ENCODE results near the gene MGMT. TPM values are rescaled to one million over a fixed set of nuclear protein-coding genes. Genes with fewer than 3 reads are reported as not detected.

MGMT gene
- total RNA-seq, 1 donor from 2014 or later, result 22.7 TPM

DNA sequence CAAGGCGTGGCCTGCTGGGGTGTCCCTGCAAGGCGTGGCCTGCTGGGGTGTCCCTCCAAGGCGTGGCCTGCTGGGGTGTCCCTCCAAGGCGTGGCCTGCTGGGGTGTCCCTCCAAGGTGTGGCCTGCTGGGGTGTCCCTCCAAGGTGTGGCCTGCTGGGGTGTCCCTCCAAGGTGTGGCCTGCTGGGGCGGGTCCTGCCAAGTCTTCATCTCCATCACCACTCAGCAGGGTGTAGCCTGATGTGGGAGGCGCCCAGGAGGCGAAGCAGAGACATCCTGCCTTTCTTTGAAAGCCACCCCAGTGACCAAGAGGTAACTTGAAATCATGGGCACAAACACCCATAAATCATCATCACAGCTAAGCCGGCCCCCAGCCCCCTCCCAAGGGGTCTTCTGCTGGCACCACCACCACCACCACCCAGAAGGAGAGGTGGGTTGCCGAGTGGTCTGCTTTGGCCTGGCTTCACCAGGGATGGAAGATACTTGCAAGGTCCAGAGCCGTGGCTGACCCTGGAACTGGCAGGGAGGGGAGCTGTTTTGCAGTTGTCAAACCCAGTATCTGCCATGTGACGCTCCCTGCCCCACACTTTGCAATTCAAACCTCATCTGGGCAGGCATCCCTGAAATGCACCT is 306.4 kb downstream of the MGMT start:
- no peak for DNase-seq (ENCODE audit: low read depth)

DNA sequence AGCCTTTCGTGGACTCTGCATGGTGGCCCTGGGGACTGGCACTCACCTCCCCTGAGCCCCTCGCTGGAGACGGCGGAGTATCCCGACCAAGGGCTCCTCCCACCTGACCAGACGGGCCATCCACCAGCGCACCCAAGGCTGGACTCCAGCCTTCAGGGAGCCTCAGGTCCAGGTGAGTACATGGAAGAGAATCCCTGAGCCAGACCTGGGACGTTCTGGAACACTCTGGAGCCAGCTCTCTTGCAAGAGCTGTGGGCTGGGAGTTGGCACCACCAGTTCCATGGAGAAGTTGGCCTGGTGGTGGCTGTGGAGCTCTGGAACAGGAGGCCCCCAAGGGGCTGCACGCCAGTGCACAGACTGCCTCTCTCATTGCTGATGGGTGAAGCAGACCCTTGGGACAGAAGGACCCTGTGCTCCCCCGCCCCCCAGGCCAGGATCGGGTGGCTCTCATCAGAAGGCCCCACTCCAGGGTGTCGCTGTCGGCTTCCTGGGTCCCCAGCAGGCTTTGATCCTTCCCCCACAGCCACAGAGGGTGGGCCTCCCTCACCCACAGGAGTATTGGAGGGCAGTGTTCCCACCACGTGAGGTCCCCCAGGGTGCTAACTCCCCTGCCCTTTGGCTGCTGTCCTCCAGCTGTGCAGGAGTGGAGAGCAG is 307.2 kb downstream of the MGMT start:
- no peak for DNase-seq (ENCODE audit: low read depth)

DNA sequence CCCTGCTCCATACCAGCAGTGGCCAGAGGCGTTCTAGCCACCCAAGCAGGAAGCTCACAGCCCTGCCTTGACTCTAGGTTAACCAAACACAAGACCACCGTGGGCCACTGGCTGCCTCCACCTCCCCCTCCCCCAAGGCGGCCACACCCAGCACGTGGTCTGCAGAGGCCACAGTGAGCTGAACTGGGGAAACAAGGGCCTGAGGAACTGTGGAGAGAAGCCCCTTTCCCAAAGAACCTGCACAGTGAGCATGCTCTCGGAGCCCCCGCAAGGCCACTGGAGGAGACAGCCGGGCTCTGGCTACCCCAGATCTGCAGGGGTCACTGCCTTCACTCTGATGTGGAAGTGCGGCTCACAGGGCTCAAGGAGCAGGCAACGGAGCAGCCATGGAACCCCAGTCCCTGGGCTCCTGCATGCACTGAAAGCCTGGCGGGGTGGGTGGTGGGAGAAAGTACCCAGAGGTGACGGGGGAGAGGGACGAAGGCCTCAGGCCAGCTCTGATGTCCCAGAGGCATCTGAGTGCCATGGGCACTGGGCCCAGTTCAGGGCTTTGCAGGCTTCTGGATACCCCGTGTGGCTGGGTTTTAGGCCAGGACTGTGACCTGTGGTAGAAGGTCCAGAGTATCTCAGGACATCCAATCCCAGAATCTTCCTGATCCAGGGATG is 307.8 kb downstream of the MGMT start:
- DNase-seq (ENCODE audit: low read depth), result no peak

- DNase-seq (ENCODE audit: low read depth), result no peak
These were observed 308.6 kb downstream of the MGMT start for GRCh38 chr10:129775681-129776080.

DNA sequence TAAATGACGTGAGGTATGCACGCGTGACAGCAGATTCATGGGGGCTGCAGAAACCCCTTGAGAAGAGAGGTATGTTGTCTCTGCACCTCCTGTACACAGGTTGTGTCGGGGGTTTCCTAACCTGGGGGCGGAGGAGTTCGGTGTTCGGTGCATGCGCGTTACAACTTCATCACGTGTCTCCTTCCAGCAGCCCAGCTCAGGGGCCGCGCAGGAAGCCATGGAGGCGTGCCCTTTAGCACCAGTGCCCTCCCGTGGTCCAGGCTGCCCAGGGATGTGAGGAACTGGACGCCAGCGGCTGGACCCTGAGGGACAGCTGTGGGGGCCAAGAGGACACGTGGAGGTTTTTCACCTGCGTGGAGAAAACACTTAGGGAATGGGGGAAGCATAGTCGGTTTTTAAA is 310.6 kb downstream of the MGMT start:
- no peak for DNase-seq (ENCODE audit: low read depth)

DNA sequence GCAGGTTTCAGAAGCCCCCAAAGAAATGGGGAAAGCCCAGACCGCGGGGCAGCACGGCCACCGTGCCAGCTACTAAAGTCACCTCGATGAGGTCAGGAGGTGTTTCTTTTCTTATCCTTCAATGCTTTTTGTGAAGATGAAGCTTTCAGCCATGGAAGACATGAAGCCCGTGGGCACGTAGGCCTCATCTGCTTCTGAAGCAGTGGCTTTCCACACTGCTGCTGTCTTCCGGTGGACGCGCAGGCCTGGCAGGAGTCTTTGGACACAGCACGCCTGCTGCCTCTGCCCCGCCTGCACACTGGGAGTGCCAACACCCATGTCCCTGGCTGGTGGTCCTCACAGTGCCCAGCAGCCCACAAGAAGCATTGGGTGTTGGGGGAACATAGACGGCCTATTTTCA is 311.5 kb downstream of the MGMT start:
- no peak for DNase-seq (ENCODE audit: low read depth)

DNA sequence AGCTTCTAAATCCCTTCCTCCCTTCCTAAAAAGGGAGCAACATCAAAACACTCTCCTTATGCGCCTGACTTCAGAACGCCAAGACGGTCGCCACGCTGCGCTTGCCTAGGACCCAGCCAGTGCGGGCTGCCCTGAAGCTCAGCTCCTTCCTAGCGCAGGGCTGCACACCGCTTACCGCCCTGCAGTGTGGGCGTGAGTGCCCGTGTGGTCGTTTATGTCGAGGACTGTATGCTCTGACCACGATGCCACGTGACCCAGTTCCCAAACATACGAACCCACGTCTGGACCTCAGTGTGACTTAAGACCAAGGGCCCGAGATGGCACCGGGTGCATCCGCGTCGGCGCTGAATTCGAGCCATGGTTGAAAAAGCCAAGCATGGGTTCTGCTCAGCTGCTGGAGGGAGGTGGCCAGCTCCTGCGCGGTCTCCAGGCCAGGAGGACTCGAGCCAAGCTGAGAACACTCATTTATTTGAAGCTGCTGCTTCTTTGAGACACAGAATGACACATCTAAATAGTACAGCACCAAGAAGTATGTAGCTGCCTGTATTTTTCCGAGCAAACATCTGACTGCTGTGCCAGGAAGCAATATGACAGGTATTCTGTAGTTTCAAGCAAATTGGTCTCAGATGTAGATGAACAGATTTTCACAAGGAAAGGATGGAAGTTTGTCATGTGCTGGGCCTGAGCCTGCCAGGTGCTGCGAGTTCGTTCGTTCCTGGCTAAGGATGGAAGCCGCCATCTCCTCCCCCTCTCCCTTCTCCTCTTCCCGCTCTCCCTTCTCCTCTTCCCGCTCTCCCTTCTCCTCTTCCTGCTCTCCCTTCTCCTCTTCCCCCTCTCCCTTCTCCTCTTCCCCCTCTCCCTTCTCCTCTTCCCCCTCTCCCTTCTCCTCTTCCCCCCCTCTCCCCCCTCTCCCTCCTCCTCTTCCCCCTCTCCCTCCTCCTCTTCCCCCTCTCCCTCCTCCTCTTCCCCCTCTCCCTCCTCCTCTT is 312.4 kb downstream of the MGMT start:
- no peak for DNase-seq (ENCODE audit: low read depth)

DNA sequence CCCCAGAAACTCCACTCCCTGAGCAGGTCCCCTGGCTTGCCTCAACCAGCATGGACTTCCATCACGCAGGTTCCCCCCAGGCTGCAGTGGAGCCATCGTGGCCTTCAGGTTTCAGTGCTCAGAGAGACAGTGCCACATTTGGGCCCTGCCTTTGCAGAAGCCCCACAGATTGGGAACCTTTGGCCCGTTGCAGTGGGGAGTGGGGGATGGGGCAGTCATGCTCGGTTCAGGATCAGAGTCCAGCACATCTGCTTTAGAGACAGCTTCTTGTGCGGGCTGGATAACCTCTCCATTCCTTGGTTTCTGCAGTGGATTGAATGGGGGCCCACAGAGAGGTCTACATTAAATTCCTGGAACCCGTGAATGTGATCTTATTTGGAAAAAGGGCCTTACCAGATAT is 313.2 kb downstream of the MGMT start:
- no peak for DNase-seq (ENCODE audit: low read depth)

- DNase-seq (ENCODE audit: low read depth), result no peak
These were observed 314.1 kb downstream of the MGMT start for GRCh38 chr10:129780901-129781795.

- DNase-seq (ENCODE audit: low read depth), result no peak
These were observed 317.2 kb downstream of the MGMT start for GRCh38 chr10:129784291-129784690.

GRCh38 chr10:129784891-129785290 is 317.9 kb downstream of the MGMT start:
- no peak for DNase-seq (ENCODE audit: low read depth)

DNA sequence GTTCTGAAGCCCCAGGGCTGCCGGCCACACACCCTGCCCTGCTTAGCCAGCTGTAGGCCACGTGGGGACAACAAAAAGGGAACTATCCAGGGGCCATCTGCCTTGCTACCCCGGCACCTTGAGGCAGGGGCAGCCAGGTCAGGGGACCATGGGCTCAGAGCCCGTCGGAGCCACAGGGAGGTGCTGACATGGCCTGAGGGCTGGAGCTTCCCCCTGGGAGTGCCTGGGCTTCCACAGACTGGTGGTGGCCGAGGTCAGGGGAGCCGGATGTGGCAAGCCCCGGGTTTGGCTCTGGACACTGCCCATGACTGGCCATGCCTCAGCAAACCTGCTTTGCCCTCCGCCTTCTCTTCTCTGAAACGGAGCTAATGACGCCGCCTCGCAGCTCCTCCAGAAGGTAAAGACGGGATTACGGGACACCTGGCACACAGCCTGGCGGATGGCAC is 318.5 kb downstream of the MGMT start:
- no peak for DNase-seq (ENCODE audit: low read depth)

- DNase-seq (ENCODE audit: low read depth), result no peak
These were observed 319.2 kb downstream of the MGMT start for GRCh38 chr10:129786216-129786615.

DNA sequence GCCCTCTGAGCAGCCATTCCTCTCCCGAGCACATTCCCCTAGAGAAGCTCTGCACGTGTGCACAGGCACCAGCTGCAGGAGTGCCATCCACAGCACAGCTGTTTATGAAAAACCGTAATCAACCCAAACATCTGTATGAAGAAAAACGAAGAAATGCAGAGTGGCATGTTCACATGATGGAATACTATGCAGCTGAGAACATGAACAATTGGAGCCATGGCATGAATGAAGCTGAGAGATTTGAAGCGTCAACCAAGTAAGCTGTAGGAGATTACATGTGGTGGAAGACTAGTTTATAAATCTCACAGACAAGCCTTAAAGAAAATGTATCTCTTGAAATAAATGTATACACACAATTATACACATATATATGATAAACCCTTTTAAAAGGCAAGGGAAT is 320.5 kb downstream of the MGMT start:
- DNase-seq (ENCODE audit: low read depth), result no peak

DNA sequence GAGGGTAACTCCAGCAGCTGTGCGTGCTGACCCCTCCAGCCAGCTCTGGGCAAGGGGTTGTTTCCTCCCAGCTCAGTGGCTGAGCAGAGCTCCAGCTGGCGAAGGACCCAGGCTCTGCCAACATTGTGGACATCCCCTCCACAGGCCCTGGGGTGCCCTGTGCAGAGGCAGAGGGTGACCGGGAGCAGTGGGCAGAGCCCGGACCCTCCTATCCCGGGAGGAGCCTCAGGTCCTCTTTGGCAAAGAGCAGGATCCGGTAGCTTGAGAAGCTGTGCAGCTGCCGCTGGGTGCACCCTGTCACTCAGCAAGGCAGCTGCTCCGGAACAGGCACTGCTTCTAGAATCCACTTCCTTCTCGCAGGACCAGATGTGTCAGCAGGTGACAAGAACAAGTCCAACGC is 321.2 kb downstream of the MGMT start:
- DNase-seq (ENCODE audit: low read depth), result no peak

DNA sequence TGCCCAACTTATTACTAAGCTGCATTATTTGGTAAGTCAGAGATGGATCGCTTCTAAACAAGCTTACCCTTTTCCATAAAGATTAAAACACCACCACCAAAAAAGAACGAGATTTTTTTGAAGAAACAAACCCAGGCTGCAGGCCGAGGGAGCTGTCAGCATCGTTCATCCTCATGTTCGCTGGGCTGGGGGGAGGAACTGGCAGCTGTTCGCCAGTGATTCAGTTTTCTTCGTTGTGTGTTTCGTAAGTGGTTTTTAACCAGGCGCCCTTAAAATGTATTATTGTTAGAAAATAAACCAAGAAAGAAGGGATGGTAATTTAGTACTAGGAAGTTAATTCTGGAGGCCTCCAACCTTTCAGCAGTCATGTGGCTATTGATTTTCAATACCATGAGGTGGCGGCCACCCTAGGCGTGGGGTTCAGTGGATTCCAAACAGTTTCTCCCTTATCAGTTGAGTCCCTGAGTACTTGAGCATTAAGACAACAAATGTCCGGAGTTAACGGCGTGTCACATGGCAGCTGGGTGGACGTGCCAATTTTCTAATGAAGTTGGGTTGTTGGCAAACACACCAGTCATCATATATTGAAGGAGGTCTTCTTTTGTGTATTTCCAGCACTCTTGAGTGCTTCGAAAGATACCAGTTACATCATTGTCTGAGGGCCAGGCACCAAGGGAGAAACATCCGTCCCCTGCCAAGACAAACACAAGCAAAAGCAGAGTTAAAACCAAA is 323.8 kb downstream of the MGMT start:
- no peak for DNase-seq (ENCODE audit: low read depth)

GRCh38 chr10:129792141-129792540 is 325.1 kb downstream of the MGMT start:
- DNase-seq (ENCODE audit: low read depth), result no peak

DNA sequence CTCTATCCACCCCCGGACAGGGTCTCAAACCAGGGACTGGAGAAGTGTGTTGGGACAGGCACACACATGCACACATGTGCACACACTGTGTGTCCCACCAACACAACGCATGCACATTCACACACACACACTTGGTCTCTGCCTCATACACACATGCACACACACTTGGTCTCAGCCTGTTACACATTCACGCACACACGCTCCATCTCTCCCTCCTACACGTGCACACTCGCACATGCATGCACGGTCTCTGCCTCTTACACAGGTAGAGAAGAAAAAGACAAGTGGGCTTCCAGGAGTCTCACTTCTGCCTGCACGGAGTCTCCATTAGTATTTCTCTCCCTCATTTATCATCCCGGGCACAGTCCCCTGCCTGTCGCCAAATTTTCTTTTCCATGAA is 325.8 kb downstream of the MGMT start:
- DNase-seq (ENCODE audit: low read depth), result no peak

DNA sequence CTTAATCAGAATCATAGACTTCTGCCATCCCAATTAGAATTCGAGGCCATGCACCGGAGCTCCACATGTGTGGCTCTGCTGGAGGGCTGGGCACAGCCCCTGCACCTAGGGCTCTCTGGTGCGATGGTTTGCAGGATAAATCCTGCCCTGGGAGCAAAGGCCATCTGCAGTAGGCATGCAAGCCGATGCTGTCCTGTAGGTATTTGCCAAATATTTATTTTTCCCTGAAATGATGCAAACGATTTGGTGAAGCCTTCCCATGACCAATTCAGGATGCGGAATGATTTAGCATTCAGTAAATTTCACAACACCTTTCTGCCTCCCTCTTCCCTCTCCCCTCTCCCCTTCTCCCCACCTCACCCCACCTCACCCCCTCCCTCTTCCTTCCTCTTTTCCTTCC is 326.4 kb downstream of the MGMT start:
- DNase-seq (ENCODE audit: low read depth), result no peak

DNA sequence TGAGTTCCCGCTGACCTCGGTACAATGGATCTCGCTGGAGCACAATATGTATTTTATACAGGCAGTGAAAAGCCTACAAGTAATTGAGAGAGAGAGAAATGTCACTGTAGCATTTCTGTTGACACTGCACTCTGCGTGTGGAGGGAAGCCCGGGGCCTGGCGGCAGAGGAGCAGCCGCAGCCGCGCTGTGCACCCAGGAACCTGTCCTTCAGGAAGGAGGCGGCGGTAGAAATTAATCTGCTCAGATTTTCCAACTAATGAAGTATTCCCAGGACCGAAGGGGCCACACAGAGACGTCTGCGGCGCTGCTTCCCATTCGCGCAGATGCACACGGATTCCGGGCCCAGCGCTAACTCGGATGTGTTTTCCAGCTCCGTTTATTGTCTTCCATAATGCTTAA is 327.0 kb downstream of the MGMT start:
- DNase-seq (ENCODE audit: low read depth), result no peak
